T1000 (cell line): ENCODE measurements around the gene FOXN1.
"Not testable (repeated sequence)": the region's sequence is repeated elsewhere in the genome, so short reads cannot be mapped to it uniquely, and the experiment has no call there.

Source experiments
- DNase-seq: peaks from one replicate; lab custom pipeline; 2025; ENCODE audit warnings: mixed read lengths; lab: John Stamatoyannopoulos, UW

FOXN1 gene

DNA sequence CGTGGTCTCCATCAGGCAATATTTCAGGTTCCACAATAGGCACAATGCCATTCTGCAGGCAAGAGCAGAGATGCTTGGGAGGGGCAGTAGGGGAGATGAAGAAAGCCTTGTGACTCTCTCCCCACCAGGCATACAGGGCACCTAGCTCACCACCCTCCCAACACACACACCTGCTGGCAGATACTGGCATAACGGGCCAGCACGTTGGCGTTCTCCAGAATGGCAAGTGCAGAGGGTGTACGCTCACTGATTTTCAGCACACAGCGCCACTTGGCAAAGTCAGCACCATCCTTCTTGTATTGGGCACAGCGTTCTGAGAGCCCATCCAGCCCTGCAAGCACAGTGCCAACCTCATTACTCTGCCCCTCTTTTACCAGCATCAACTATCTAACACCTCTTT lies 68.4 kb downstream of the FOXN1 start:
- no peak for DNase-seq

DNA sequence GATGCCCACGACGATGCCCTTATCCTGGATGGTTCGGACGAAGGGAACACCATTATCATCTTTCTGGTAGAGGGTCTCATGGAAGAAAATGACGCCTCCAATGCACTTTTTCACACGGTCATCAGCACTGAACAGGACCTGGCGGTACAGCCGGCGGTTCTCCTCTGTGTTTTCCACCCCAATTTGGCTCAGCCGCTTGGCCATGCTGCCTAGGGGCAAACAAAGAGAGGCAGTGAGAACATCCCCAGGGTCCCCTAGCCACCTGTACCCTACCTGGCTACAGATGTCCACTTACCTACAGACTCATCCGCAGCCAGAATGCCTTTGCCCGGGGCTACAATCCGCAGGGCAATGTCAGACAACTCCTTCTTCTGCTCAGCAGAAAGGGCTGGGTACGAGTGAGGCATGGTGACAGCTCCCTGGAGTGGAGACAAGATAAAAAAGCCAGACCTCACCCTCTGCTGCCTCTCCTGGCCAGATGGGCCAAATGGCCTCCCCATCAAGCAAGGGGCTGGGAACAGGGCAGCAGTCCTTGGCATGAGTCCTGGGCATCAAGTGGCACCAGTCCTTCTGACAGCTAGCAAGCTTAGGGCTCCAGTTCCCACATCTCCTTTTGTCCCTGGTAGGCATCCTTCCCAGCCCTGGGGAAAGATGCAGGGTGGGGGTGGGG lies 69.1 kb downstream of the FOXN1 start:
- DNase-seq = no peak

DNA sequence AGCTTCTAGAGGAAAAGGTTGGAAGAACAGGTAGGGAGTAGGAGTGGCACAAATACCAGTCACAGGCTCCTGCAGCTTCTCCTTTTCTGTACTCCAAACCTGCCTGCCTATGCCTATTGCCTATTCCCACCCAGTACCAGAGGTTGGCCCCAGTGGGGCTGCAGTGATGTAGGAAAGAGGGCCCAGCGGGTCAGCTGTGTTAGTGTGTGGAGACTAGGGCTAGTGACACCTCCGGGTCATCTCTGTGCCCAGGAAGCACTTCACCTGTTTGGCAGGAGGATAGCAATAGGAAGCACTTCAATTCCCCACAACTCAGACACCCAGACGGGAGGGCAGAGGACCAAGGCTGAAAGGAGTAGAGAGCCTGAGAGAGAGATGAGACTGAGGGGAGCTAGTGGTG lies 69.9 kb downstream of the FOXN1 start:
- not testable (repeated sequence) for DNase-seq

DNA sequence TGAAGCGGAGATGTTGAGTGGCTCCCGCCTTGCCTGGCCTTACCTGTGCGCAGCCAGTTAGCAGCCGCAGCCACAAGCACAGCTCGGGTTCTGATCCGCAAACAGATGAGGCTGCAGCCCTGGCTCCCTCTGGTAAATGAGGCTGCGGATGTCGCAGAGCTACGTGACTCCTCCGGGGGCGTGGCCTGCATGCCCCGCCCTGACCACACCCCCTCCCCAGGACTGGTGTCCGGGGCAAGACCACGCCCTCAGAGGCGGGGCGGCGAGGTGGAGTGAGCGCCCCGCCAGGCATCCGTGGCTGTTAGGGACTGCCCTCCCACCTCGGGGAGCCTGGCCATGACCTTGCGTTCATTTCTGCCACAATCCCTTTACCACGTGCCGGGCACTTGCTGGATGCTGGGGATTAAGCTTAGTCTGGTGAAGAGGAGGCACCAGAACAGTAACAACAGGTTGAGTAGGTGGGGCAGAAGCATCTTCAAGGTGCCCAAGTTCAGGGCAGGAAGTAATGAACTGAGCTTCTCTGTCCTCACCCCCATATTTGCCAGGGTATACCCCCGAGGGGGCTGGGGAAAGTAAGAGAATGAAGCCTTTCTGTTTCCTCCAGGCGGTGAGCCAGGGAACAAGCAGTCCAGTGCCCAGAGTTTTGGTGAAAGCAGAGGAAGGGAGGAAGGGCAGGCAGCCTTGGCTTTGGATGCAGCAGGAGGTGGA lies 70.8 kb downstream of the FOXN1 start, which contains the start of gene ALDOC:
Gene ALDOC, minus strand, starts transcription at position 138 of the 708 bp plus-strand sequence. CDS start 1,363 bp downstream, outside the sequence.
- peak; percentile 91 for DNase-seq

DNA sequence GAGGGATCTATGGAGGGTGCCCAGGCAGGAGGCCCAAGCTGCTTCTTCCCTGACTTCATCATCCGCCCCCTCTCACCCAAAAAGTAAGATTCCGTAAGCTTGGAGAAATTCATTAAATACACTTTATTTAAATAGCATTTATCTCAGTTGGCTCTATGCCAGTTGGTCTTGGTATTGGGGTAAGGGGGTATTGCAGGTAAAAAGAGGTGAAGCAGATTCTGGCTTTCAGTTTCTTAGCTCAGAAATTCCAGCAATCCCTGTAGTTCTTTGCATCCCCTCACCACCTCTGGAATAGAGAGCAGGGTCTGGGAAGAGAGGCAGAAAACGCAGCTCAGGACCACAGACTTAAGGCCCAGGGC lies 71.3 kb downstream of the FOXN1 start:
- no peak for DNase-seq

DNA sequence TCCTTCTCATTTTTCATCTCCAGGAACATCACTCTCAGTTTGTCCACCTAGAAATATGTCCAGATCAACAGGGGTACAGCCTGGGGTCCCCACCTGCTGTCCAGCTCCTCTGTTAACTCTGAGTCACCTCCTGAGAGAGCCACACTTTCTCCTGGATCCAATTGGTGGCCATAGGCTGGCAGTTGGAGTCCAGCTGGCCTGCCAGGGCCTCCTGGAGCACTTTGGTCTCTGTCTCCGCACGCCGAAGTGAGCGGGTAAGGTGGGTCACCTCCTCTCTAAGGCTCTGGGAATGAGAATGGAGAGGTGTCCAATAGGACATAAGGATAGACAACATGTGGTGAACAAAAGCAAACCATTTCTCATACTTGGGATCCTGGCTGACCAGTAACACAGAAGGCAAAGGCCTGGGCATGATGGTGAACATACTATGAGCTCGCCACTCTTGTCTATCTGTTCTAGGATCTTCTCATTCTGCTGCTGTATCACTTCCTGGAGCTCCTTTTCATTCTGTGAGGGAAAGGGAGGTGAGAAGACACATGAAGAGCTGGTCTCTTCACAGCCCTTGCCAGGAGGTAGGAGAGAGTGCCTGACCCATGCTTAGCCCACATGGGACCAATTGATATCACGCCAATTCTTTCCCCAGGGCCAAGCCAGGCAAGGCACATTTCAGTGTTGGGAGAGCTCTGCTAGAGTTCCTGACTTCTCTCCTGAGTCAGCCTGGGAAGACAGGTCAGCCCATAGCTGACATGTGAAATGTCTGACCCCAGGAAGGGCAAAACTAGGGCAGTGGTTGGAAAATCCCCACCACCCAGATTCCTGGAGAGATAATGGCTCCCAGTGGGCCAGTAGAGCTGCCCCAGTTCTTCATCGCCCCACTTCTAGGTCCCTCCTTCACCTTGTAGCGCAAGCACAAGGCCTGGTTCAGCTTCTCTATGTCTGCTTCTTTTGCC lies 72.4 kb downstream of the FOXN1 start:
- DNase-seq = no peak

DNA sequence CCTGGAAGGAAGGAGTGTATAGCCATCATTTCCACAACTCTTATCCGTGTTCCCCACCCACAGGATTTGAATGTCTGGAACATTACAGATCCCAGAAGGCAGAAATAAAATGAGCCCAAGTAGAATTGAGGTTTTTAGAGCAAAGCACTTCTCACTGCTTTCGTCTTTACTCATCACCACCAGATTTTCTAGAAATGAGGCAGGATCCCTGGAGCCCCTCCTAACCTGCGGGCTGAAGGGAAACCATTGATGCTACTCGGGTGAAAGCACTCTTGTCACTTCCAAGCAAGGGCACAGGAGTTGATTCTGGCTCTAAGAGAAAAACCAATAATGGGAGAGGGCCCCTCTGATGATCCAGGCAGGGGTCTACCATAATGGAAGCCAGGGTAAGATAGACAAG lies 73.4 kb downstream of the FOXN1 start:
- no peak for DNase-seq

DNA sequence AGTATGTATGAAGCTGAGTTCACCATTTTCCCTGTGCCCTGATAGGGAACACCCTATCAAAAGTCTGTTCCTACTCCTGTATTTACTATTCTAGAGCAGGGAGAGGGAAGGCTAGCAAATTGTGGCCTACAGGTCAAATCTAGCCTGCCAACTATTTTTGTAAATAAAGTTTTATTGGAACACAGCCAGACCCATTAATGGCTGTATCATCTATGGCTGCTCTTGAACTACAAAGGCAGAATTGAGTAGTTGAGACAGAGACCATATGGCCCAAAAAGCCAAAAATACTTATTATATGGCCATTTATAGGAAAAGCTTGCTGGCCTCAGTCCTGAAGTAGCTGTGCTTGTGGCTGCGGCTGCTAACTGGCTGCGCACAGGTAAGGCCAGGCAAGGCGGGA lies 74.8 kb downstream of the FOXN1 start:
- DNase-seq = no peak

DNA sequence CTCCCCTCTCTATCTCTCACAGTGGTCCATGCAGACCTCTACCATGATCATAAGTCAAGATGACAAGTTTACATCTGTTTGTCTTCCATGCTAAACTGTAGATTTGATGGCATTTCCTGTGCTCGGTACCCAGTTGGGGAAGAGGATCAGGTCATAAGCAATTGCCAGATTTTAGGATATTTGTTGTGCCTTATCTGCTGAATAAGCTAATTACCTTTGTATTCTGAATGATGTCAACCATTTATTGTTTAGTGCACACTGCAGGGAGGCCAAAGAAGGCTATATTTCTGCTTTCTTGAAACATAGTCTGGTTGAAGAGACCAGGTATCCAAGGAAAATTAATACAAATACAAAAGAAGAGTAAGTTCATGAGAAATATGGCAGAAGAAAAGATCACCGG lies 76.4 kb downstream of the FOXN1 start:
- no peak for DNase-seq

DNA sequence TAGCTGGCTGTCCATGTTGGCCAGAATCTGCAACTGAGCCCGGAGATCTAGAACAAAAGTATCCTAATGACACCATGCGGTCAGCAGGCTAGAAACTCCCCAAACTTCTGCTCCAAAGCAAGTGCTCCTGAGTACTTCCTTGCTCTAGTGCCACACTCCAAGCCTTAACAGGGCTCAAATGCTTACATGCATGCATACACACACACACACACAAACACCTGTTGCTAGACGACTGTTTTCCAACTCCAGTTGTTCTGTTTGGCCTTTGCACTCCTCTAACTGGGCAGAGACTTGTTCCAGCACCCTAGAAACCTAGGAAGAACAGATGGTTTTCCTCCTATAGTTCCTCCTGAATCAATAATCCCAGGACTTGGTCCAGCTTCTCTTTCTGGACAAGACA lies 78.3 kb downstream of the FOXN1 start:
- DNase-seq = no peak

DNA sequence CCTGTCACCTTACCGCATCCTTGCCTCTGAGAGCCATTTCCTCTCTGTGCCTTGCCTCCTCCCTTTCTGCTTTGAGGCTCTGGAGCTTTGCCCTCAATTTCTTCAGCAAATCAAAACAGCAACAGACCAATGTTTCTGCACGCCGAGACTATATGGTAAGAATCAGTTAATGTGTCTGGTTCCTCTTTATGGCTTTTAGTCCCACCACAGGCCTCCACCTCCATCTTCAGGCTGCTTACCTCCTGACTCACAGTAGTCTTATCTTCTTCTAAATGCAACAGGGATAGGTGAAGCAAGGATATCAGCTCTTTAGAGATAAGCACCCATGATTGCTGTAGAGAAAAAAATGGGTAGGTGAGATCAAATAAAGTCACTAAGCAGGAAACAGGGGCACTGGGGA lies 79.7 kb downstream of the FOXN1 start:
- DNase-seq = no peak
